Urinary bladder (tissue), 4 donors: Measurements from ENCODE around the gene ZNF69. TPM values are rescaled to one million over a fixed set of nuclear protein-coding genes. Genes with fewer than 3 reads are reported as not detected.
A peak's percentile ranks its signal among the peaks of the same experiment; 100 is the strongest.
"Not testable (repeated sequence)": the region's sequence is repeated elsewhere in the genome, so short reads cannot be mapped to it uniquely, and the experiment has no call there.

Experiments
- DNase-seq: peaks from one replicate; pipeline ENCODE4 v3.0.0-alpha.2; 2015; ENCODE audit errors: extremely low spot score
- H3K27ac ChIP-seq: one replicate; pipeline ENCODE4 v1.5.1; 2013; ENCODE audit warnings: low read depth, mild to moderate bottlenecking, moderate library complexity
- H3K36me3 ChIP-seq: one replicate; pipeline ENCODE4 v1.6.1; 2013; ENCODE audit warnings: mild to moderate bottlenecking, moderate library complexity; ENCODE audit not compliant: insufficient read depth
- H3K4me1 ChIP-seq: one replicate; pipeline ENCODE4 v1.6.1; 2013; ENCODE audit warnings: mild to moderate bottlenecking, moderate library complexity; ENCODE audit not compliant: insufficient read depth
- H3K4me3 ChIP-seq: one replicate; pipeline ENCODE4 v1.5.1; 2013; ENCODE audit warnings: low read depth, low read length
- WGBS: extraction: QIAGEN DNeasy Blood & Tissue Kit; methylation state at CpG from one replicate; pipeline ENCODE4 v1.1.7; 2013; 5-methylcytosine and 5-hydroxymethylcytosine counted together
- polyA plus RNA-seq: library from polyadenylated mRNA; stranded (reverse); fragments of 200-250 nt; gene quantifications from one replicate; pipeline ENCODE4 v1.2.3, GENCODE V29; 2013
- total RNA-seq: library from RNA; depleted of rRNA; stranded (reverse); fragments of >200 nt; gene quantifications from one replicate; pipeline ENCODE4 v1.2.3, GENCODE V29; 2014
- donor health status: healthy with polysubstance abuse.
- donor health status: healthy.

ZNF69 gene
- total RNA-seq (26.5 TPM), polyA plus RNA-seq (2.5 TPM)

DNA sequence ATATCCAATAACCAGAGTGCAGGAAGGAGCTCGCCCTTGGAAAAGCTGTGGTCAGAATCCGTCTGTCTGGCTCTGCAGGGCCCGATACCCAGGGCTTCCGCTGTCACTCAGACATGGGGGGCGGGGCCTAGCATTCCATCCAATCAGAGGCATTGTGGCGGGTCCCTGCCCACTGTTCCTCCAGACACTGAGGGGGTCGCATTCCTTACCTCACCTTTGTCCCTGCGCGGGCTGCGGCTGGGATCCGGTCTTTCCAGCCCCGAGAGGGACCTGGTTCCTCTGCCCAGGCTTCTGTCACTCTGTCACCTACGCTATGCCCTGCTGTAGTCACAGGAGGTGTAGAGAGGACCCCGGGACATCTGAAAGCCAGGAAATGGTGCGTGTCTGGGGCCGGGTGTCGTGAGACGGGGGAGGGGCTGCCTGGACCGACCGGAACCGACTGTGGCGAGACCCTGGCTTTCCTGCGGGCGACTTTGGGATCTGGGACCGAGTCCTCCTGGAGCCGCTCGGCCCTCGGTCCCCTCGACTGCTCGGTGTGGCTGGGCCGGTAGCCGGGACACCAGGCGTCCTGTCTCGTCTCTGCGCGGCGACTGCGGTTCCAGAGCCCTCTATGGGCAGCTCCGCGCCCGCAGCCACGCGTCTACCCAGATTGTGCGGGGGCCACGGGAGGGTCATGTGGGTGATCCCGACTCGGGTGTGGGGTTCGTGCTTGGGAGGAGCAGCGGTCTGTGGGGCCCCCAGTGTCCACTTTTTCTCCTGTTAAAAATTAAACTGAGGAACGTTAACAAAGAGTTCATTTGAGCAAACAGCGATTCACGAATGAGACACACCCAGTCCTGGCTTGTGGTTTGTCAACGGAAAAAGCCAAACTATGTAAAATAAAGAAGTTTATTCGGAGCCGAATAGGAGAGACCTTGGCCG lies at the start of gene ZNF69:
ZNF69 (plus strand) TSS at position 172 of the 921 bp plus-strand sequence; CDS start at position 314, 142 bp downstream.
- Histone ChIP-seq H3K27ac (peak within 1 kb of the TSS; percentile 82), H3K4me1 (no peaks in the 10 kb centered on the region), H3K36me3 (no peaks in the 10 kb centered on the region), H3K4me3 (peak within 1 kb of the TSS; percentile 59)
- peak; percentile 80 for DNase-seq
- WGBS = under 1% methylated on average over 56 of the region's 56 CpGs

DNA sequence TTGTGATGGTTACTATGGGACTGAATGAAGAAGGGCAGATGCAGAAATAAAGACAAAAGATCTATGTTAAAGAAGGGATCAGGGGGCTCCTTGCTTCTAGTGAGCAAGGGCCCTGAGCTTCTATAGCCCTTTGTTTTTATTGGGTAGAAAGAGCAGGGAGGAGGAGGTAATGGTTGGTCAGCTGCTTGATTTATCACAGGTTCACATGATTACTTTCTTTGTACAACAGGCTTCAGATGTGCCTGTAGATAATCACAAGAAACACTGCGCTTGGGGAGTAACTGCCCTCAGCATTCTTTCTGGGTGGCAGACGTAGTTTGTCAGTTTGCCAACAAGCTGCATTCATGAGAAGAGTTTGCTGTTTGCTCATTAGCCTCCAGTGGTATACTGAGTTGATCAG lies 43.9 kb upstream of the ZNF69 start:
- H3K4me3 ChIP-seq = no peak overlapping the region
- no peaks in the 10 kb centered on the region for H3K4me1 ChIP-seq
- WGBS = 43% methylated on average over 2 of the region's 2 CpGs
- no peak overlapping the region for H3K27ac ChIP-seq
- no peaks in the 10 kb centered on the region for H3K36me3 ChIP-seq
- DNase-seq = no peak

DNA sequence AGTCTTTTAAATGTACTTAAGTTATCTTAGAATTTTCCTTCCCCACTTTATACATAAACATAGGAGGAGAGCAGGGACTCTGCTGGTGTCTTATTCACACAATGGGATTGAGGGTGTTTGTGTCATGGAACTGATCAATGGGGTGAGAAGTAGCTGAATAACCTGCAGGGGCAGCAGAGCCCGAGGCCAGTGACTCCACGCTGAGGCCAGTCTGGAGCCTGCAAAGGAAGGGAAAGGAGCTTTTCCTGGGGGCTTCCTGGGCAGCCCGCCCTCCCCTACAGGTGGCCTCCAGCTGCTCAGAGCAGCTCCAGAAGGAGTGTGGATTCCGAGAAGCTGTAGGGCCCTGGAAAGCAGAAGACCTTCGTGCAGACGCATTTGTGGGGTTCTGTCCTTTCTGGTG lies 40.0 kb upstream of the ZNF69 start:
- DNase-seq, H3K4me1 ChIP-seq, H3K27ac ChIP-seq, H3K36me3 ChIP-seq, H3K4me3 ChIP-seq: not testable (repeated sequence)
- 48% methylated on average over 6 of the region's 6 CpGs for WGBS

DNA sequence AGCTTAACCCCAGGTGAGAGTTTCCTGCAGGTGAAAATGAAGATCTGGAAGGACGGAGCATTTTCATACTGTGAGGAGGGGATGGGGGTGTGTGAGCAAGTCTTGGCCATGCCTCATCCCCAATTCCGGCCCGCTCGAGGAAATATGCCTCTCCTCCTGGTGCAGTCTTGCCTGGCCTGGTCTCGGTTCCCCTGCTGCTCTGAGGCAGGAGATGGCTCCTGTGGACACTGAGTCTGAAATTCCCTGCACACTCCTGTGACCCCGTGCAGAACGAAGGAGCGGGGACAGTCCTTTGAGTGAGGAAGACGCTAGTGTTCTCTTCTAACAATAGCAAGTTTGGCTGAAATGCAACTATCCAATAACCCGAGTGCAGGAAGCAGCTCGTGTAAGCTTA lies 39.4 kb upstream of the ZNF69 start:
- Histone ChIP-seq H3K4me3 (peak overlapping the region; percentile 62), H3K27ac (no peak overlapping the region)
- WGBS = 20% methylated on average over 11 of the region's 11 CpGs

DNA sequence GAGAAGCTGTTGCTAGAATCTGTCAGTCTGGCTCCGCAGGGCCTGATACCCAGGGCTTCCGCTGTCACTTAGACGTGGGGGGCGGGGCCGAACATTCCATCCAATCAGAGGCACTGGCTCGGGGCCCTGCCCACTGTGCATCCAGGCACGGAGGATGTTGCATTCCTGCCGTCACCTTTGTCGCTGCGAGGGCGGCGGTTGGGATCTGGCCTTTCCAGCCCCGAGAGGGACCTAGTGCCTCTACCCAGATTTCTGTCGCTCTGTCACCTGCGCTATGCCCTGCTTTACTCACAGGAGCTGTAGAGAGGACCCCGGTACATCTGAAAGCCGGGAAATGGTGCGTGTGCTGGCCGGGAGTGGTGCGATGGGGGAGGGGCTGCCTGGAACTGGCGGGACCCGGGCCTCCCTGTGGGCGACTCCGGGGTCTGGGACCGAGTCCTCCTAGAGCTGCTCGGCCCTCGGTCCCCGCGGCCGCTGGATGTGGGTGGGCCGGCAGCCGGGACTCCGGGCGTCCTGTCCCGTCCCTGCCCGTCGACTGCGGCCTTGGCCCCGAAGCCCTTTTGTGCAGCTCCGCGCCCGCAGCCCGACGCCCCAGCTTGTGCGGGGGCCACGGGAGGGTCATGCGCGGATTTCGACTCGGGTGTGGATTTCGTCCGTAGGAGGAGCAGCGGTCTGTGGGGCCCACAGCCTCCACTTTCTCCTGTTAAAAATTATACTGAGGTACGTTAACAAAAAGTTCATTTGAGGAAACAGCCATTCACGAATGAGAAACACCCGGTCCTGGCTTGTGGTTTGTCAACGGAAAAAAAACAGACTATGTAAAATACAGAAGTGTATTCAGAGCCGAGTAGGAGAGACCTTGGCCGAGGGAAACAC lies 38.8 kb upstream of the ZNF69 start, which contains the start of gene ZNF439:
ZNF439 (plus strand) TSS at position 133 of the 876 bp plus-strand sequence; CDS start at position 275, 142 bp downstream.
- under 1% methylated on average over 59 of the region's 59 CpGs for WGBS
- peak; percentile 80 for DNase-seq
- H3K4me1 ChIP-seq = no peaks in the 10 kb centered on the region
- H3K4me3 ChIP-seq = peak within 1 kb of the TSS; percentile 62
- peak within 1 kb of the TSS; percentile 40 for H3K27ac ChIP-seq
- no peaks in the 10 kb centered on the region for H3K36me3 ChIP-seq

More for the DNA sequence above, 39.4 kb upstream of the ZNF69 start:
- no peak for DNase-seq
- Histone ChIP-seq H3K36me3 (no peaks in the 10 kb centered on the region), H3K4me1 (no peaks in the 10 kb centered on the region)

DNA sequence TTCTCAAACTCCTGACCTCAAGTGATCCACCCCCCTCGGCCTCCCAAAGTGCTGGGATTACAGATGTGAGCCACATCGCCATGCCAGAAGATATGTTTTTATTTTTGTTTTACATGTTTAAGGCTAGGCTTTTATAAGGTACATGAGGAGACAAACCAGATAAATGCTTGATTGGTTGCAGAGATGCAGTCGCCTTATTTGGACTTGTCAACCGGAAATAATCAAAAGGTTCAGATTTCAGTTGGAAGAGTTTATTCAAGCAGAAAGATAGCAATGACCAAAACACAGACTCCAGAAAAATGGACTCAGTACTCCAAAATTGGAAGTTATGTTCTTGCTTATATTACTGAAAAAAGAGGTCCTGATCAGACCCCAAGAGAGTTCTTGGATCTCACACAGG lies 37.3 kb upstream of the ZNF69 start:
- H3K36me3 ChIP-seq, H3K27ac ChIP-seq, H3K4me3 ChIP-seq, H3K4me1 ChIP-seq, DNase-seq: not testable (repeated sequence)
- WGBS = 85% methylated on average over 4 of the region's 4 CpGs

DNA sequence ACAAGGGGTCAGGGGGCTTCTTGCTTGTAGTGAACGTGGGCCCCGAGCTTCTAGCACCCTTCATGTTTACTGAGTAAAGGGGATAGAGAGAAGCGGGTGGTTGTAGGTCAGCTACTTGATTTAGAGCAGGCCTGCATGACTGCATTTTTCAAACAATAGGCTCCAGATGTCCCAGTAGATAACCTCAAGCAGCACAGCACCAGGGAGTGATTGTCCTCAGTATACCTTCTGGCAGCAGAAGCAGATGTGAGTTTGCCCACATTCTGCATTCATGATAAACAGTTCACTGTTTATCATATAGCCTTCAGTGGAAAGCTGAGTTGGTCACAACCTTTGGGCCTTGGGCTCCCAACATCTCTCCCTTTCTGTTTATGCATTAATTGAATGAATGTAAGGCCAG lies 34.2 kb upstream of the ZNF69 start:
- no peak for DNase-seq
- no peaks in the 10 kb centered on the region for H3K4me1 ChIP-seq
- 94% methylated on average over 3 of the region's 3 CpGs for WGBS
- H3K27ac ChIP-seq = no peak overlapping the region
- no peaks in the 10 kb centered on the region for H3K36me3 ChIP-seq
- no peak overlapping the region for H3K4me3 ChIP-seq

DNA sequence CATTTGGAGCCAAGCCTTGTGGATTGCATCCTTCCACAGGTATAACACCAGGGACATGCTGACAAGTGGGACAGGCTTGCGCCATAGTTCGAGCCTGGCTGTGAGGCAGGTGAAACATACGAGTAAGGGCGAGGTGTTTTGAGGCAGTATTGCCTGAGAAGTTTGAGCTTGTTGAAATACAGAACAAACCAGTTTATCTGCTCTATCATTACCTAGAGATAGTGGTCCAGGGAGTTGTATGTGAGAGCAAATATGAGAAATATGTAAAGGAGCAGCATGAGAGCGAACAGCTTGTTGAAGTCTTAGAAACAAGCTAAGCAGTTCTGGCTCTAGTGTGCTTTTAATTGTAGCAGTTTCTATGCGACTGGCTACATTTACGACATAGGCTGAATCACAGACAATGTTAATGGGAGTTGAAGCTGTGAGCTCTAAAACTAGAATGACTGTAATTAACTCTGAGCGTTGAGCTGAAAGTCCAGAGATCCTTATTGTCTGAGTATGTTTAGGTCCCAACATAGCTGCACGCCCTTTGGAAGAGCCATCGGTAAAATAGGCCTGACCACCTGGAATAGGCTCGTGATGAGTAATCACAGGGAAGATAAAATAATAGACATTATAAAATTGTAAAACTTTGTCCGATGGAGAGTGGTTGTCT lies 30.9 kb upstream of the ZNF69 start:
- no peak for DNase-seq
- Histone ChIP-seq H3K27ac (no peak overlapping the region), H3K4me1 (no peaks in the 10 kb centered on the region), H3K36me3 (no peaks in the 10 kb centered on the region), H3K4me3 (no peak overlapping the region)
- WGBS = 86% methylated on average over 12 of the region's 12 CpGs

DNA sequence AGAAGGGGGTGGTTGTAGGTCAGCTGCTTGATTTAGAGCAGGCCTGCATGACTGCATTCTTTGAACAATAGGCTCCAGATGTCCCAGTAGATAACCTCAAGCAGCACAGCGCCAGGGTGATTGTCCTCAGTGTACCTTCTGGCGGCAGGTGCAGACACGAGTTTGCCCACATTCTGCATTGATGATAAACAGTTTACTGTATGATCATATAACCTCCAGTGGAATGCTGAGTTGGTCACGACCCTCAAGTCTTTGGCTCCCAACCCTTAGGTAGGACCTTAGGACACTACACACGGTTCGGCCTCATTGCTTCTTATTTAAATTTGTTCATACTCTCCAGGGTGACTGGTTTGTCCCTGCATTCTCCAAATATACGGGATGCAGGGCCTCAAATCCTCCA lies 26.9 kb upstream of the ZNF69 start:
- H3K27ac ChIP-seq = no peak overlapping the region
- DNase-seq = no peak
- WGBS = 94% methylated on average over 7 of the region's 7 CpGs
- H3K4me1 ChIP-seq = no peaks in the 10 kb centered on the region
- H3K4me3 ChIP-seq = no peak overlapping the region
- H3K36me3 ChIP-seq = no peaks in the 10 kb centered on the region

DNA sequence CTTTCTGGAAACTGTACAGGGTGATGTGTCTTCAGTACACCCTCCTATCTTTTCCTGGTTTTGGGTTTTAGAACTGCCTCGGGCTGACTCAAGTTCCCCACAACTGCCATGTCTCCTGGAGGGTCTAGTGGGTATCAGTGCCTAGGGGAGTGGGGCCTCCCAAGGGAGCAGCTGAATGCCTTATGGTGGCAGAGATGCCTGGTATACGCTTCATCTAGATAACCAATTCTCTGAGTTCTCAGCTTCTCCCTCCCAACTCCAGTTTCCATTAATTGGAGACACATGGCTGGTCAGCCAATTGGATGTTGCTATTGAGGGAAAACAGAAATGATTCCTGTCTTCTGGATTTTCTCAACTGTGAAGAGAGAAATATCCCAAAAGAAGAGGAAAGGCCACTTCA lies 26.3 kb upstream of the ZNF69 start:
- 97% methylated on average over 2 of the region's 2 CpGs for WGBS
- DNase-seq = no peak

DNA sequence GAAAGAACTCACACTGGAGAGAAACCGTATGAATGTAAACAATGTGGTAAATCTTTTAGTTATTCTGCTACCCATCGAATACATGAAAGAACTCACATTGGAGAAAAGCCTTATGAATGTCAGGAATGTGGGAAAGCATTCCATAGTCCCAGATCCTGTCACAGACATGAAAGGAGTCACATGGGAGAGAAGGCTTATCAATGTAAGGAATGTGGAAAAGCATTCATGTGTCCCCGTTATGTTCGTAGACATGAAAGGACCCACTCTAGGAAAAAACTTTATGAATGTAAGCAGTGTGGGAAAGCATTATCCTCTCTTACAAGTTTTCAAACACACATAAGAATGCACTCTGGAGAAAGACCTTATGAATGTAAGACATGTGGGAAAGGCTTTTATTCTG lies 19.8 kb upstream of the ZNF69 start:
- H3K4me1 ChIP-seq, H3K4me3 ChIP-seq, H3K27ac ChIP-seq, DNase-seq: not testable (repeated sequence)
- 82% methylated on average over 4 of the region's 4 CpGs for WGBS
- H3K36me3 ChIP-seq = peaks cover 11% of the 10 kb centered on the region

More for the DNA sequence above, 26.3 kb upstream of the ZNF69 start:
- Histone ChIP-seq H3K4me3 (no peak overlapping the region), H3K36me3 (no peaks in the 10 kb centered on the region), H3K4me1 (no peaks in the 10 kb centered on the region), H3K27ac (no peak overlapping the region)

DNA sequence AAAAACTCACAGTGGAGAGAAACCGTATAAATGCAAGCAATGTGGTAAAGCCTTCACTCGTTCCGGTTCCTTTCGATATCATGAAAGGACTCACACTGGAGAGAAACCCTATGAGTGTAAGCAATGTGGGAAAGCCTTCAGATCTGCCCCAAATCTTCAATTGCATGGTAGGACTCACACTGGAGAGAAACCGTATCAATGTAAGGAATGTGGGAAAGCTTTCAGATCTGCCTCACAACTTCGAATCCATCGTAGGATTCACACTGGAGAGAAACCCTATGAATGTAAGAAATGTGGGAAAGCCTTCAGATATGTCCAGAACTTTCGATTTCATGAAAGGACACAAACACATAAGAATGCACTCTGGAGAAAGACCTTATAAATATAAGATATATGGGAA lies 19.4 kb upstream of the ZNF69 start:
- 98% methylated on average over 8 of the region's 8 CpGs for WGBS
- no peak overlapping the region for H3K4me3 ChIP-seq
- no peak overlapping the region for H3K27ac ChIP-seq
- H3K4me1 ChIP-seq = no peaks in the 10 kb centered on the region
- no peak for DNase-seq
- peaks cover 11% of the 10 kb centered on the region for H3K36me3 ChIP-seq

DNA sequence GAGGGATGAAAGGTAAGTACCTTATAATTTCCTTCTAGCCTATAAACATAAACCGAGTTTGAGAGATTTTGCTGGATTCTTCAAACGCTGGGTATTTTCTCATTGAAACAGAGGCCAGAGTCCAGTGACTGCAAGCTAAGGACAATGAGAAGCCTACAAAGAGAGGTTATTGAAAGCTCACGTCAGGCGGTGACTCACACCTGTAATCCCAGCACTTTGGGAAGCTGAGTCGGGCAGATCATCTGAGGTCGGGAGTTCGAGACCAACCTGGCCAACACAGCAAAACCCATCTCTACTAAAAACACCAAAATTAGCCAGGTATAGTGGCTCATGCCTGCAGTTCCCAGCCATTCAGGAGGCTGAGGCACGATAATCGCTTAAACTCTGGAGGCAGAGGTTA lies 15.0 kb upstream of the ZNF69 start:
- DNase-seq = no peak
- H3K4me1 ChIP-seq = no peaks in the 10 kb centered on the region
- WGBS = 97% methylated on average over 9 of the region's 9 CpGs
- H3K36me3 ChIP-seq = peaks cover 6% of the 10 kb centered on the region
- H3K27ac ChIP-seq = no peak overlapping the region
- no peak overlapping the region for H3K4me3 ChIP-seq
